ENCODE measurements around the gene ELMOD2.
"Not testable (repeated sequence)": the region's sequence is repeated elsewhere in the genome, so short reads cannot be mapped to it uniquely, and the experiment has no call there.

ELMOD2 gene

GRCh38 chr4:140523857-140524742 is at the start of gene ELMOD2:
ELMOD2 (plus strand) TSS chr4:140524168; CDS start chr4:140525429, 1,261 bp downstream.
- DNase-seq = peak; percentile 95

DNA sequence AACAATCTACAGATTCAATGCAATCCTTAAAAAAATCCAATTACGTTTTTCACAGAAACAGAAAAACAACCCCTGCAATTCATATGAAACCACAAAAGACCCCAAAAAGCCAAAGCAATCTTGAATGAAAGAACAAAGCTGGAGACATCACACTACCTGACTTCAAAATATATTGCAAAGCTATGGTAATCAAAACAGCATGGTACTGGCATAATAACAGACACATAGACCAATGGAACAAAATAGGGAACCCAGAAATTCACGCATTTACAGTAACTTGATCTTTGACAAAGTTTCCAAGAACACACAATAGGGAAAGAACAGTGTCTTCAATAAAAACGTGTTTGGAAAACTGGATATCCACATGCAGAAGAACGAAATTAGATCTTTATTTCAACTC is 40.5 kb upstream of the ELMOD2 start:
- no peak for DNase-seq

DNA sequence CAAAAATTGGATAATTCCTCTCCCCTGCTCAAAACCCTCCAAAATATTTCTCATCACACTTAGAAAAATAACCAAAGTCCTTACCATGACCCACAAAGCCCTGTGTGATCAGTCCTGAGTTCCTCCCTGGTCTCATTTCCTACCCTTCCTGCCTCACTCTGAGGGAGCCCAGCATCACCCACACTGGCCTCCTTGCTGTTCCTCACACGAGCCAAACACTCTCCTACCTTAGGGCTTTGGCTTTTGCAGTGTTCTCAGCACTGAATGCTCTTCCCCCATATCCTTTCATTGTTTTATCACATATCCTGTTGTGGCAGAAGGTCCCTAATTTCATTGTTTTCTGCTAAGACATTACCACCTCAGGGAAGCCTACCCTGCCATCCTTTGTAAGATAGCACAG is 38.0 kb upstream of the ELMOD2 start:
- DNase-seq = no peak

DNA sequence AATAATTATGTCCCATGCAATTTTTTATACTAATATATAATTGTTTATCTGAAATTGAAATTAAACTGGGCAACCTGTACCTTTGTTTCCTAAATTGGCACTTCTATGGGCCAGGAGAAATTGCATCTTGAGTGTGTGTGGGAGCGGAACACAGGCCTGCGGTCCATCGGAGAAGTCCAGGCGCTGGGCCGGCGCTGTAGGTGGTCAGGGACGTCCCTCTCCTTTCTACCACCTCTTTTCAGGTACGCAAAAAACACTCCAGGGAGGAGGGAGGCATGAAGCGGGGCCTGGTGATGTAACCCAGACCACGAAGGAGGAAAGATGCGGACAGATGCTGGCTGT is 26.6 kb upstream of the ELMOD2 start:
- DNase-seq = no peak

DNA sequence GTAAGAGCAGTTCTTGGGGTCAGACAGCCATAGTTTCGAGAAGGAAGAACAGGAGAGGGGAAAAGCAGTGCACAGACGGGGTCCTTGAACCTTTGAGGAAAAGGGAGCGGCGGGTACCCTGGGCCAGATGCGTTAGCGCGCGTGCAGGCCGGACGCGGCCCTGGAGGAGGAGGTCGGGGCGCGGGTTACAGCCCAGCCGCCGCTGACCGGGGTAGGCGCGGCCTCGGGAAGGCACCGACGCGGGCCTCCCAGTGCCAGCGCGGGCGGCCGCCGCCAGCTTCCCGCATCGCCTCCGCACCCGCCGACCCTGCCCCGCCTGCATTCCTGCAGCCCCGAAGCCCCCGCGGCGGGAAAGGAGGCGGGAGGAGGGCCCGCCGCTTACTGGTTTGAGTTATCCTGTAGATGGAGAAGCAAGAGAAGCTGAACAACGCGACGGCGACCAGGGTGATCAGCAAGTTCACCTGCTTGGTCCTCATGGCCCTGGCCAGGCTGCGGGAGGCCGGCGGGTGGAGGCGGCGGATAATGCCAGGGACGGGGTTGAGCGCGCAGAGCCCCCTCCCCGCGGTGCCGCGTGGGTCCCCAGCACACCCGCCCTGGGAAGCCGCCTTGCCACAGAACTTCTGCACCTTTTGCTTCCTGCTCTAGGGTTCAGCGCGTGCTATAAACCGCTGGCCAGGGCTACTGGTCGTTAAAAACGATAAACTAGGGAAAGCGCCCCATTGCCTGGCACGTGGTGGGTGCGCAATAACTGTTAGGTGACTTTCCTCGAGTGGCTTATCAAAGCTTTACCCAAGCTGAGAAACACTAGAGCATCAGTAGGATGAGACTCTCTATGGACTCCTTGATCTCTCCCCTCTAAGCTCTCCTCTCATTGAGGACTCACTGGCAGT is 26.0 kb upstream of the ELMOD2 start, which contains the start of gene MGAT4D:
Gene MGAT4D (minus strand): TSS at position 547 of the 890 bp plus-strand sequence. CDS start 71 bp downstream, at position 476.
- no peak for DNase-seq

GRCh38 chr4:140499391-140499790 is 24.6 kb upstream of the ELMOD2 start:
- DNase-seq = no peak

DNA sequence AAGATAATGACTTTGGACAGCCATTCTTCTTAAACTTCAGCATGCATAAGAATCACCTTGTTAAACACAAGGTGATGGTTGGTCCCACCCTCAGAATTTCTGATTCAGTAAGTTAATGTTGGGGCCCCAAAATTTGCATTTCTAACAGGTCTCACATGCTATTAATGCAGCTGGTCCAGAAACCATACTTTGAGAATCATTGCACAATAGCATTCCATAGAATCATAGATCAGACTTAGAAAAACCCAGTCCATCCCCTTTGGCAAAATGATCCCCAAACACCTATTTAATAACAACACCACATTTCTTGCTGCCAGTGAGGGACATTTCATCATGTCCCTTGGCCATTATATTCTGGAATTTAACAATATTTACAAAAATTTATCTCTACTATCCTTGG is 19.7 kb upstream of the ELMOD2 start:
- DNase-seq = no peak

DNA sequence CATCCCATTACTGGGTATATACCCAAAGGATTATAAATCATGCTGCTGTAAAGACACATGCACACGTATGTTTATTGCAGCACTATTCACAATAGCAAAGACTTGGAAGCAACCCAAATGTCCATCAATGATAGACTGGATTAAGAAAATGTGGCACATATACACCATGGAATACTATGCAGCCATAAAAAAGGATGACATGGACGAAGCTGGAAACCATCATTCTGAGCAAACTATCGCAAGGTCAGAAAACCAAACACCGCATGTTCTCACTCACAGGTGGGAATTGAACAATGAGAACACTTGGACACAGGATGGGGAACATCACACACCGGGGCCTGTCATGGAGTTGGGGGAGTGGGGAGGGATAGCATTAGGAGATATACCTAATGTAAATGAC is 10.2 kb upstream of the ELMOD2 start:
- DNase-seq = not testable (repeated sequence)

GRCh38 chr4:140515423-140515822 is 8.5 kb upstream of the ELMOD2 start:
- DNase-seq = no peak

DNA sequence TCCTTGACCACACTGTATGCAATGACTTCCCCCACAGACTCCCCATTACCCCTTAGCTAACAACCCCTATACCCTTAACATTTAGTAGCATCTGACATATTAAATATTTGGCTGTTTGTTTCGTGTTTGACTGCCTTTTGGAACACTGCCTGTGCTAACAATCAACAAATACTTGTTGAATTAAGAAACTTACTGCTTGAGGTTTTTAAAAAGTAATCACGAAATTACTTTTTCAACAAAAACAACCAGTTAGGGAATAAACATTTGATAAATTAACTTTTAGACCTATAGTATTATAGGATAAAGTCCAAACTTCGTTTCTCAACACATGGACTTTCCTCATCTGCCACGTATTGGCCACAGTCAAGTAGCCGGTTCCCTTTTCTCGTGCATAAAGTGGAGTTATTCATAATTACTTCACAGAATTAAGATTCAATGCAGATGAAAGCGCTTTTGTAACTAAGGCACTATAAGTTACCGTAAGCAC is 555 bp upstream of the ELMOD2 start:
- DNase-seq = no peak

GRCh38 chr4:140529434-140529833 is 5.5 kb downstream of the ELMOD2 start:
- DNase-seq = no peak

DNA sequence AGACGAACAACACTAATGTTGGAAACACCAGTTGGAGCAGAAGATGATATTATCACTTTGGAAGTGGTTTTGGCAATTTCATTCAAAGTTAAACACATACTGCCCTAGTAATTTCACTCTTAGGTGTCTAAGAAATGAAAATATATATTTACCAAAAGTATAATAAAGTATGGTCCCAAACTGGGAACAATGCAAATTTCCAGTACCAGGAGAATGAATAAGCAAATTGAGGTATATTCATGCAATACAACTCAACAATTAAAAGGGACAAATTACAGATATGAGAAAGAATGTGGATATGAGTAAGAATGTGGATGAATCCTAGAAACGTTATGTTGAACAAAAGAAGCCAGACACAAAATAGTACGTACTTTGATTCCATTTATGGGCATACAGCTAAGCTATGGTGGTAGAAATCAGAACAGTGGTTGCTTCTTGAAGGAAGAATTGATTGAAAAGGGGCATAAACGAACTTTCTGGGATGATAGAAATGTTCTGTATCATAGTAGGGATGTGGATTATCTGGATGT is 10.0 kb downstream of the ELMOD2 start:
- no peak for DNase-seq

GRCh38 chr4:140556372-140557085 is 32.6 kb downstream of the ELMOD2 start:
- no peak for DNase-seq

GRCh38 chr4:140557831-140558435 is 34.0 kb downstream of the ELMOD2 start:
- DNase-seq = no peak

GRCh38 chr4:140559696-140560095 is 35.7 kb downstream of the ELMOD2 start:
- no peak for DNase-seq

DNA sequence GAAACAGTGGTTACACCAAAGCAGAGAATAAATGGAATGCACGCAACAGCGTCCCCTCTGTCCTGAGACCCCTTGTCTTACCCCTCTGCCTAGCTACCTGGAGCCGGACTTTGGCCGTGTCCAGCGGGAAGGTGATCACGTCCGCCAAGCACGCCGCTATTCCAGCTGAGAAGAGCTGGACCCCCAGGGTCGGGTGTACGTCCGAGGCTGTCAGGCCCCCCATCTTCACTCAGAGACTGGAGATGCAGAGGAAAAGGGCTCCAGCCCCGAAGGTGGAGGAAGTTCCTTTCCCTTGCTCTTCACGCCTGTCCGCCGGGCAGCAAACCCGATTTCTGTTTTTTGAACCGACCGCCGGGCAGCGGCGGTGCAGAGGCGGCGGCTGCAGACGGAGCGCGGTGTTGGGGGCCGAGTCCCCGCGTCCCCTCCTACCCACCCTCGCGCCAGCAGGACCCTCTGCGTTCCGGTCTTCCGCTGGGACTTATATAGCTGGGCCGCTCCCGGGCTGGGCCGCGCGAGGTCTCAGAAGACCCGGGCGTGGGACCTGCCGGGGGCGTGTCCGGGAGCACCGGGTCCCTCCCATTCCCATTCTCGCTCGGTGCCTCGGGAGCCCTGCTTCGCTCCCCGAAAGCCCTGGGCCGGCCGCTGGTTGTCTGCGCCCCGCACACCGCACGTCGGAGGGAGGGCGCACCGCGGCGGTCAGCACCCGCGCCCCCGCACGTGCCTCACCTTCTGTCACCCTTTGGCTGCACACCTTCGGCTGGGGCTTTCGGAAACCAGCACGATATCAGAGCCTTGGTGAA is 44.7 kb downstream of the ELMOD2 start, which contains the start of gene UCP1:
Gene UCP1 (minus strand): TSS at position 455 of the 800 bp plus-strand sequence. CDS start 232 bp downstream, at position 223.
- DNase-seq = no peak

DNA sequence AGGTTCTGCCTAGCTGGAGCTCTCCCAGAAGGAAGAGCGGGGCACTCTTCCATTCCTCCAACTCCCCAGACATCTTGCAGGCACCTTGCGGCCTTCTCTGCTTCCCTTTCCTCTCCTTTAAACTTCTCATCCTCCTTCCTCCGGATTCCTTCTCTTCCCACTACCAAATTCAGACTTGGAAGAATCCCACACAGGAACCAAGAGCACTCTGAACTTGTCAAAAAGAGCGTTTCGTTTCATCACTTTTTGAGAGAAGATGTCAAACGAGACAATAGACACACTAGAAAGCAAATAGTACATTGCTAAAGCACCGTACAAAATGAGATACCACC is 45.3 kb downstream of the ELMOD2 start:
- DNase-seq = no peak

- no peak for DNase-seq
These were observed 47.7 kb downstream of the ELMOD2 start for GRCh38 chr4:140571620-140572019.

GRCh38 chr4:140575489-140575888 is 51.5 kb downstream of the ELMOD2 start:
- no peak for DNase-seq

GRCh38 chr4:140579278-140579677 is 55.3 kb downstream of the ELMOD2 start:
- DNase-seq = no peak

GRCh38 chr4:140581078-140581477 is 57.1 kb downstream of the ELMOD2 start:
- no peak for DNase-seq

Measured in NCI-H446 treated with DMSO at 0.1 percent for 48 hours (cell line).